ENCODE measurements around the gene SLC6A16. TPM values are rescaled to one million over a fixed set of nuclear protein-coding genes. Genes with fewer than 3 reads are reported as not detected.

SLC6A16 gene
- total RNA-seq, 1 experiment from 2014 or later = 0.84 TPM

DNA sequence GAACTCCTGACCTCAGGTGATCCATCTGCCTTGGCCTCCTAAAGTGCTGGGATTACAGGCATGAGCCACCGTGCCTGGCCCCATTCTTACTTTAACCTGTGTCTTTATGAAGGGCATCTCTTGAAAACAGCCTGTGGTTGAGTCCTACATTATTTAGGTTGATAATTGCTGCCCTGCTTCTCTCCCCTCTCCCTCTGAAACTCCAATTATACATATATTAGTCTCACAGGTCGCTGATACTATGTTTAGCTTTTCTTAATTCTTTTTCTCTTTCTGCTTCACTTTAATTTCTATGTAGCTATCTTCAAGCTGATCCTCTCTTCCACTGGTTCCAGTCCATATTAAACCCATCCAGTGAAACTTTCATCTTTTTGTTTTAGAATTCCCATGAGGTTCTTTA lies 75.1 kb downstream of the SLC6A16 start:
- Histone ChIP-seq H3K36me3 (ENCODE audit: control insufficient read depth, insufficient read depth, low read length) (no peaks in the 10 kb centered on the region), H3K4me3 (ENCODE audit: low read depth, low read length) (no peak overlapping the region), H3K9me3 (peaks cover 10% of the 10 kb centered on the region), H3K4me1 (no peaks in the 10 kb centered on the region), H3K27me3 (replicated peaks; ENCODE audit: control insufficient read depth, insufficient read depth, low read length) (no peaks in the 10 kb centered on the region)
- no peaks in the 10 kb centered on the region for H3K4me1 Mint-ChIP-seq (ENCODE audit: low read depth, unreplicated experiment)
- H3K27ac Mint-ChIP-seq (ENCODE audit: unreplicated experiment) = no peak overlapping the region
- no peaks in the 10 kb centered on the region for H3K36me3 Mint-ChIP-seq (ENCODE audit: insufficient read depth, unreplicated experiment)
- intact Hi-C loops (cut with micrococcal nuclease; ENCODE audit: unreplicated experiment) = no loop called here
- peaks cover 8% of the 10 kb centered on the region for H3K27me3 Mint-ChIP-seq (ENCODE audit: insufficient read depth, unreplicated experiment)
- H3K4me3 Mint-ChIP-seq (ENCODE audit: unreplicated experiment) = no peak overlapping the region
- BruUV-seq (replicated peaks) = no TSS peak
- POLR2A ChIA-PET = no interaction called here
- TF ChIP-seq, protein P1, sequence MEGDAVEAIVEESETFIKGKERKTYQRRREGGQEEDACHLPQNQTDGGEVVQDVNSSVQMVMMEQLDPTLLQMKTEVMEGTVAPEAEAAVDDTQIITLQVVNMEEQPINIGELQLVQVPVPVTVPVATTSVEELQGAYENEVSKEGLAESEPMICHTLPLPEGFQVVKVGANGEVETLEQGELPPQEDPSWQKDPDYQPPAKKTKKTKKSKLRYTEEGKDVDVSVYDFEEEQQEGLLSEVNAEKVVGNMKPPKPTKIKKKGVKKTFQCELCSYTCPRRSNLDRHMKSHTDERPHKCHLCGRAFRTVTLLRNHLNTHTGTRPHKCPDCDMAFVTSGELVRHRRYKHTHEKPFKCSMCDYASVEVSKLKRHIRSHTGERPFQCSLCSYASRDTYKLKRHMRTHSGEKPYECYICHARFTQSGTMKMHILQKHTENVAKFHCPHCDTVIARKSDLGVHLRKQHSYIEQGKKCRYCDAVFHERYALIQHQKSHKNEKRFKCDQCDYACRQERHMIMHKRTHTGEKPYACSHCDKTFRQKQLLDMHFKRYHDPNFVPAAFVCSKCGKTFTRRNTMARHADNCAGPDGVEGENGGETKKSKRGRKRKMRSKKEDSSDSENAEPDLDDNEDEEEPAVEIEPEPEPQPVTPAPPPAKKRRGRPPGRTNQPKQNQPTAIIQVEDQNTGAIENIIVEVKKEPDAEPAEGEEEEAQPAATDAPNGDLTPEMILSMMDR (IDR thresholded peaks at IDR 0.05; ENCODE audit: insufficient read depth in 1 of 2, low read depth in 1 of 2, low read length in 1 of 2, severe bottlenecking in 1 of 2, unreplicated experiment in 1 of 2) = no peak
- no peak for DNase-seq
- CTCF ChIA-PET = interaction anchor here (0.6 kb wide), 1 partner anchor 21 kb away, joined by 3 read pairs; no protein-coding TSS in a partner anchor
- peaks cover 10% of the 10 kb centered on the region for H3K9me3 Mint-ChIP-seq (ENCODE audit: unreplicated experiment)

DNA sequence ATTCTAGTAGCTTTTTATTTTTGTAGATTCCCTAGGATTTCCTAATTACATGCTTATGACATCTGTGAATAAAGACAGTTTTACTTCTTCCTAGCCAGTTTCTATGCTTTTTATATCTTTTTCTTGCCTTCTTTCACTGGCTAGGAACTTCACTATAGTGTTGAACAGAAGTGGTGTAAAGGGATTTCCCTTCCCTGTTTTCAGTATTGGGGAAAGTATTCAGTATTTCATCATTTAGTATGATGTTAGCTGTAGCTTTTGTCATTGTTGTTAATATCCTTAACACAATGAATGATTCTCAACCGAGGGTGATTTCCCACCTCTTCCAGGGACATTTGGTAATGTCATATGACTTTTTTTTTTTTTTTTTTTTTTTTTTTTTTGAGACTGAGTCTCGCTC lies 77.3 kb downstream of the SLC6A16 start:
- H3K36me3 Mint-ChIP-seq (ENCODE audit: insufficient read depth, unreplicated experiment) = no peaks in the 10 kb centered on the region
- H3K27me3 Mint-ChIP-seq (ENCODE audit: insufficient read depth, unreplicated experiment) = peaks cover 8% of the 10 kb centered on the region
- peaks cover 10% of the 10 kb centered on the region for H3K9me3 Mint-ChIP-seq (ENCODE audit: unreplicated experiment)
- Histone ChIP-seq H3K27me3 (replicated peaks; ENCODE audit: control insufficient read depth, insufficient read depth, low read length) (no peaks in the 10 kb centered on the region), H3K9me3 (peaks cover 10% of the 10 kb centered on the region), H3K4me1 (no peaks in the 10 kb centered on the region), H3K4me3 (ENCODE audit: low read depth, low read length) (no peak overlapping the region), H3K36me3 (ENCODE audit: control insufficient read depth, insufficient read depth, low read length) (no peaks in the 10 kb centered on the region)
- DNase-seq = no peak
- H3K27ac Mint-ChIP-seq (ENCODE audit: unreplicated experiment) = no peak overlapping the region
- H3K4me3 Mint-ChIP-seq (ENCODE audit: unreplicated experiment) = no peak overlapping the region
- POLR2A ChIA-PET = no interaction called here
- intact Hi-C loops (cut with micrococcal nuclease; ENCODE audit: unreplicated experiment) = no loop called here
- TF ChIP-seq, protein P1 (IDR thresholded peaks at IDR 0.05; ENCODE audit: insufficient read depth in 1 of 2, low read depth in 1 of 2, low read length in 1 of 2, severe bottlenecking in 1 of 2, unreplicated experiment in 1 of 2) = no peak
- no peaks in the 10 kb centered on the region for H3K4me1 Mint-ChIP-seq (ENCODE audit: low read depth, unreplicated experiment)
- no TSS peak for BruUV-seq (replicated peaks)
- CTCF ChIA-PET = no interaction called here

DNA sequence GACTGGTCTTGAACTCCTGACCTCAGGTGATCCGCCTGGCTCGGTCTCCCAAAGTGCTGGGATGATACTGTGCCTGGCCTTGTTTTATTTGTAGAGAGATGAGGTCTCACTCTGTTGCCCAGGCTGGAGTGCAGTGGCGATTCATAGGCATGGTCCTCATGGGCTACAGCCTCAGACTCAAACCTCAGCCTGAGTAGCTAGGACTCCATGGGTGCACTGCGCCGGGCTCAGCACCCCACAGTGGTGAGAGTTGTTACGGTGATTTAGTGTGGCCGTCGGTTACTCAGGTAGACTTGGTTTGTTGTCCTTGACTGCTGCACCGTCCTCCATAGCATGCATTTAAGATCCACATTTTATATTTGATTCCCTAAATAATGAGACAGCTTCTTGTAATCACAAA lies 80.7 kb downstream of the SLC6A16 start:
- CTCF ChIA-PET = no interaction called here
- POLR2A ChIA-PET = no interaction called here
- H3K36me3 Mint-ChIP-seq (ENCODE audit: insufficient read depth, unreplicated experiment) = no peaks in the 10 kb centered on the region

More for the DNA sequence above, 80.7 kb downstream of the SLC6A16 start:
- no peaks in the 10 kb centered on the region for H3K4me1 Mint-ChIP-seq (ENCODE audit: low read depth, unreplicated experiment)
- no TSS peak for BruUV-seq (replicated peaks)
- H3K4me3 Mint-ChIP-seq (ENCODE audit: unreplicated experiment) = no peak overlapping the region
- H3K9me3 Mint-ChIP-seq (ENCODE audit: unreplicated experiment) = no peaks in the 10 kb centered on the region
- Histone ChIP-seq H3K36me3 (ENCODE audit: control insufficient read depth, insufficient read depth, low read length) (no peaks in the 10 kb centered on the region), H3K9me3 (no peaks in the 10 kb centered on the region), H3K4me3 (ENCODE audit: low read depth, low read length) (no peak overlapping the region), H3K27me3 (replicated peaks; ENCODE audit: control insufficient read depth, insufficient read depth, low read length) (no peaks in the 10 kb centered on the region), H3K4me1 (no peaks in the 10 kb centered on the region)
- intact Hi-C loops (cut with micrococcal nuclease; ENCODE audit: unreplicated experiment) = no loop called here
- DNase-seq = no peak
- no peaks in the 10 kb centered on the region for H3K27me3 Mint-ChIP-seq (ENCODE audit: insufficient read depth, unreplicated experiment)
- TF ChIP-seq, protein P1 (IDR thresholded peaks at IDR 0.05; ENCODE audit: insufficient read depth in 1 of 2, low read depth in 1 of 2, low read length in 1 of 2, severe bottlenecking in 1 of 2, unreplicated experiment in 1 of 2) = no peak
- H3K27ac Mint-ChIP-seq (ENCODE audit: unreplicated experiment) = no peak overlapping the region
